ENCODE measurements around the gene MPPED2.

MPPED2 gene

DNA sequence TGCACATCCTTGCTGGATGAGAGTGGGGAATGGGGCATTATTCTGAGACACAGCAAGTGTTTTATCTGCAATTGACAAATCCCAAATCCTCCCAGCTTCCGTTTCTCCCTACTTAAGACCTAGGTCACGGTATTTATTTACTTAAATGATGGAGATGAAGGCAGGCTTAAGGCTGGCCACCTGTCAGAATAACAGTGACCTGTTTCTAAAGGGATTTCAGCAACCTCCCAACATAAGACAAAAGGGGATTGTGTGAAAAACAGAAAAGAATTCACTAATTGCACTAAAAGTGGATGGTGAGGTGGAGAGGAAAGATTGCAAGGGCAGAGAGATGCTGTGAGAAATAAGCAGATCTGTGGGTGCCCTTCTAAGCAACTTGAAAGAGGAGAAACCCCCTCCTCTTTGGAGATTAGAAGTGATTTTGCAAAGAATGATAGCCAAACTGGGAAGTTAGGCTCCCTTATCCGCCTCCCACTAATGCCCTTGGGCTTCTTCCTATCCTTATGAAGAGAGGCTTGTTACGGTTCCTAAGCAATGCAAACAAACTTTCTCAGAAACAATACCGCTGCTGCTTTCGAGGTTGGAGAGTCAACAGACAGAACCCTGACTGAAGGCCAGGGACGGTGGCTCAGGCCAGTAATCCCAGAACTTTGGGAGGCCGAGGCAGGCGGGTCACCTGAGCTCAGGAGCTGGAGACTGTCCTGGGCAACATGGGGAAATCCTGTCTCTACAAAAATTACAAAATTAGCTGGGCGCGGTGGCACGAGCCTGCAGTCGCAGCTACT is 179.0 kb downstream of the MPPED2 start:
- peak; percentile 72 for DNase-seq

GRCh38 chr11:30405385-30405784 is 180.8 kb downstream of the MPPED2 start:
- no peak for DNase-seq

- no peak for DNase-seq
Observed at GRCh38 chr11:30404136-30404535, 182.0 kb downstream of the MPPED2 start.

DNA sequence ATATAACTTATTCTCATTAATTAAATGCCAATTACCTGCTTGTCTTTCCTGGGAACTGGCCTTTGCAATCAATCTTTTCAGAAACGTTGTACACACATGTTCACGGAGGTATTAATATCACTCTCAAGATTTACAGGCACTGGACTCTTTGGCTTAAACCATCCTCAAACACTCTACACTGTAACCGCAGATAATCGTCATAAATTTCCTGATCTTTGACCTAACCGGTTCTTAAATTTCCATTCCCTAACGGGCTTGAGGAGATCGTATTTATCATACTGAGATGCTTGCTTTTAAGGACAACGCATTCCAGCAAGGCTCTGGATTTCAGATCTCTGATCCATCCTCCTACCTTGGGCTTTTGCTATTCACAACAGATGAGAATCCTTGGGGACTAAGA is 190.4 kb downstream of the MPPED2 start:
- DNase-seq, result no peak

- no peak for DNase-seq
Observed at GRCh38 chr11:30393012-30393411, 193.1 kb downstream of the MPPED2 start.

DNA sequence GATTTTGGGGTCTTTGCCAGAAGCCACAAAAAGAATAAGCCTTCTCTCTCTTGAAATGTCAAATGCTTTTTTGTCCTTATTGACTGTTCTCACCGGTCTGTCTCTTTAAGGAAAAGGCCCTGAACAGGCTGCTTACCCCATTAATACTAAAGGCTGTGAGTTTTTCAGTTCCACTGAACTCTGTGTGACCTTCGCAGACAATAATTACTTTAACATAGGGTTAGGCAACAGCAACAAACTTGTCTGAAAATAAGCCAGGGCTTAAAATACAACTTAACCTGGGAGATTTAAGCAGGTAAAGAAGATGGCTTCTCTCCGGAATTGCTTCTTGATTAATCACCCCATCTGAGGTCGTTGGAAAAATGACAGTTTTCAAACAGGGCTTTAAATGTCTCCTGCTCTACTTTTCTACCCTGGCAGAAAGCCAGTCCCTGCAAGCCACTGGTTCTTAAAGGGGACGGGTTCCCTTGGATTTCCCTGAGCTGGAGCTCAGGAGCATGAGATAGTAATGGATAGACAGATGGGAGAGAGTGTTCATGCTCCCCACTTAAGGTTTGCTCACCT is 193.8 kb downstream of the MPPED2 start:
- no peak for DNase-seq

DNA sequence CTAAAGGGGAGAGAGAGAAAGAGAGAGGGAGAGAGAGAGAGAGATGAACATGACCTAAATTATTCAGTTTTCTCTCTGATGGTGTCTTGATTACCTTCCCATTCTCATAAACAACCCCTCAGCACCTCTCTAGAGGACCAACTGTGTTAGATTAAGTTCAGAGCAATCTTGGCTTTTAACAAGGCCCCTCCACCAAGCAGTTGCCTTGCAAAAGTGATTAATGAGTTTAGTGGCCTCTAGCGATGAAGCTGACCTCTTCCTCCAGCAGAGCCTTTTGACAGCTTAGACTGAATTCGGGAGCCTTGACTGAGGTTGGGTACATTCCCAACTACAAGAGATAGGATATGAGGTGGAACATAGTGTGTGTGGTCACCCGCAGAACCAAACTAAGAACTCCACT is 197.2 kb downstream of the MPPED2 start:
- DNase-seq, result no peak

DNA sequence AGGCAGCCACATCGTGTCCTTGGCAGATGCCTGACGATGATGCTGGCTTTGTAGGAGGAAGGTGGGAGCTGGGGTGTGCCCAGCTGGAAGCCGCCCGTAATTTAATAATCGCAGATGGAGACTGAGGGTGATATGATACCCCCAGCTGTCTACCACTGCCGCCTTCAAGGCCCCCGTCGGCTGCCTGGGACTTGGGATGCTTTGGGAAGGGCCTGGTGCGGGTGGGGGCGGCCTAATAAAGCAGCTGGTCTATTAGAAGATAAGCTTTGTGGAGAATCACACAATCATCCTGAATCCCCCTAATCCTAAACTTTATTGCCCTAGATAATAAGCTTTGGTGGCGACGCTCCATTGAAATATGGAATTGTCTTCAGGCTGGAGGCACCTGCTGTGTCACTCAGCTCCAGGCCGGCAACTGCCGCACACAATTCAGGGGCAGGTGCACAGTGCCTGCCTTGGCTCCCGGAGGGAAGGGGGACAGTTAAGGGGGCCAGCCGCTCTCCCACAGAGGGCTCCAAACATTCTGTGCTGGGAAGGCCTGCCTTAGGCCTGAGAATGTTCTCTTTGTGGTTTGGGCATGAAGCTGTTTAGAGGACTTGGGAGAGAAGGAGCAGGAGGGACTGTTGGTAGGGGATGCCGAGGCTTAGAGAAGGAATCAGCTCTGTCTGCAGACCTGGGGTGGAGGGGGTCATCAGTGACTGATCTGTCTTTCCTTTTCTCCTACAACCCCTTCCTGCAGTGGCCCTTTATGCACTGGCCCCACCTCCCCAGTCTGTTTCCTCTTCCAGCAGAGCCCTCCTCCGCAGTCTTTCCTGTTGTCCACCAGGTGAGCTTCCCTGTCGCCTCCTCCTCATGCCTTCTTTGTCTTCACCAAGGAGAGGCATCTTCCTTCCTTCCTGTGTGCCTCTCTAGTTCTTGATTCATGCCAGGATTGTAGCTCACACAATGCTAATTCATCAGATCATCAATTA is 198.0 kb downstream of the MPPED2 start:
- no peak for DNase-seq

DNA sequence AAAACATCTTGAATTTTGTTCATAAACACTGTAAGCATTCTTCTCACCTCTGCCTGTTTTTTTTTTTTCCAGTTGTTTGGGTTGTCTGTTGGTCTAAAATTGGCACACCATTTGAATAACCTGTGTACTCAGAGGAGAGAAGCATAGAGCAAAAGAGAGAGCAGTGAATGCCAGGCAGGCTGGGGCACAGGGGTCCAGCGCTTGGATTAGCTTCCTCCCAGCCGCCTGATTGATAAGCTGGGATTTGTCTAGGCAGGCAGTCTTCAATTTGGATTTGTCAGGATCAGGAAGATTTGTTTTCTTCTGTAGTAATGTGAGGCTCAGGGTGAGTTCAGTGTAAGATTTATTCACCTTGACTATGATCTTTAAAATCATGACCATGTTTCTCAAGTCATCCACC is 204.3 kb downstream of the MPPED2 start:
- DNase-seq, result no peak

- no peak for DNase-seq
Observed at GRCh38 chr11:30380846-30381245, 205.3 kb downstream of the MPPED2 start.

GRCh38 chr11:30377347-30377746 is 208.8 kb downstream of the MPPED2 start:
- no peak for DNase-seq

DNA sequence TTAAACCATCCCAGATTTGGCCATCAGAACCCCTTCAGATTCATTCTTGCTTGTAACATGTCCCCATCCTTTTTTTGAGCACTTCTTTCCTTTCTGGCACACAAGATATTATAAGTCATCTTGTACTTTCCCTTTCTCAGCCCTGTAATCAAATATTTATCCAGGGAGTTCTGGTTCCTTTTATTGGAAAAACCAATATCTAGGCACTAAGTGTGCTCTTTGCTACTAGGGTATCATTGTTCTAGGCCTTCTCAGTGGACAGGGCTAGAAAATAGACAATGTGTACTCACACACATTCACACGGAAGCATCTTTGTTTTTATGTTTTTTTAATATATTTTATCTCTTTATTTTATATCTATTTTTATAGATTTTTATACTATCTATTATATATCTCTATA is 216.0 kb downstream of the MPPED2 start:
- DNase-seq, result no peak

GRCh38 chr11:30368394-30368793 is 217.8 kb downstream of the MPPED2 start:
- no peak for DNase-seq

DNA sequence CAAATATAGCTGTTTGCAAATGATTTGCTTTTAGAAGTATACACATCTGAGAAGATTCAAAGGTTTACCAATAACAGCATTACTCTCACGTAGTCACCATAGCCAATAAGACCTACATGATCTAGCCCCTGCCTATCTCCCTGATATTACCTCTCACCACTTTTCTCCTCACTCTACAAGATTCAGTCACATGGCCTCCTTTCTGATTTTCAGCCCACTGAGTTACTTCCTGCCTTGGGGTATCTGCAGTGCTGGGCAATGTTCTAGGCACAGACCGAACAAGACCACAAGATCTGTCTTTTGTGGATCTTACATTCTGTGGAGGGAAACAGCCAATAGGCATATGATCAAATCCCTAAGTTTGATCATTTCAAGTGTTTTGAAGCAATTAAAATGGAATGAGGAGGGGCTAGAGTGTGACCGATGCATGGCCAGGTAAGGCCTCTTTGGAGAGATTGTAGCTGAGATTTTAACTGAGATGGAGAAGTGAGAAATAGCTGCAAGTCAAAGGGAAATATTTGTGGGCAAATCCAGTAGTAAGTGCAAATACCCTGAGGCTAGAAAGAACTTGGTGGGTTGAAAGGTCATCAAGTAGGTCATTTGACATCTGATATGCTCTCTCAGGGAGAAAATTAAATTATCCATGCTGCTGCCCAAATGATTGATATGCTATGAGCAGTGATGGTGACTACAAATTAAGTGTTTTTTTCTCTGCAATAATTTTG is 220.2 kb downstream of the MPPED2 start:
- DNase-seq, result no peak

DNA sequence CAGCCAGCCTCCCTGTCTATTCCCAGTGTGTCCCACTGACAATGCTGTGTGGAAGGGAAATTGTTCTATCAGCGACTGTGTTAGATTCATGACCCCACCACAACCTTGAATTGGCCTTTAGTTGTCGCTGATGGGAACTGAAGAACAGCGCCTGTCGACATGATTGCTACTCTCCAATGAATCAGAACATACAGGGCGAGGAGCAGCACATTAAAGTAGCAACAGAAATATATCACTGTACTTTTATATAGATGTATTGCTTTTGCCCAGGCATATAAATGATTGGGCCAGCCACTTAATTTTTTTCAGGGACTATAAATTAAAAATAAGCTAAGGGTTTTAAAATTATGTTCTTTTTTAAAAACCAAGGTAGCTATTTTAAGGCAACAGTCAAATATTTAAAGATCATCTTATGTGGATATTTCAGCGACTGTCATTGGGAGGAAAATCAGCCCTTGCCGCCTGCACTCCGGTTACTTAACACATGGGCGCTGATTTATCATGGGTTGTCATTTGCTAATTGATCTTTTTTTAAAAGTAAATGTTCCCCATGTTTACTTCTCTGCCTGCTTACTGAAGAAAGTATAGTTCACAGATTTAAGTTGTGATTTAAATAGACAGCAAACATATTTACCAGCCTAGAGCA is 221.2 kb downstream of the MPPED2 start:
- no peak for DNase-seq

DNA sequence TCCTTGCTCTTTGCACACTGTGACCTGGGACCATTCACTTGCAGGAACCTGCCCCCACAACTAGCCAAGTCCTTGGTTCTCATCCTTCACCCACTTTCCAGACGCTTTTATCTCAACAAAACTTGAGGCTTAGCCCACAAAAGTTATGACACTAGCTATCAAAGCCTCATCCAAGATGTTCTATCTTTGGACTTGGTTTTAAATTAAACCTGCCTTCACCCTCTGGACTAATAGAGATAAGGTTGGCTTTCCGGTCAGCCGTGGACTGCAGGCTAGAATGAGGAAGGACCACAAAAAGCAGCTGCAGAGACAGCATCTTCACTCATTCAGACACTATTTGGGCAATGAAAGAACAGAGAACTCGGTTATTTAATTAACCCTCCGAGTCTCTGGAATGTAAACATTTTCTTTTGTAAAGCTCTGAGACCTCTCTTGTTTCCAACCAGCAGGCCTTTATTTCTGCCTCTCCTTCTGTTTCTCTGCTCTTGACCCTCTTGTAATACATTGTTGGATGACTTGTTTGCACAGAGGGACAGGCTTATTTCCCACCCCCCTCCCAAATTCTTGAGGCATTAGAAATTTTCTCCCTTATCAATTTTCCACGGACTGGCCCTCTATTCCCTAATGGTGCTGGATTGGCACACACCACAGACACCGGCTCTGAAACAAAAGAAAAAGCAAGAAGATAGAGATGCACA is 221.9 kb downstream of the MPPED2 start:
- DNase-seq, result no peak

DNA sequence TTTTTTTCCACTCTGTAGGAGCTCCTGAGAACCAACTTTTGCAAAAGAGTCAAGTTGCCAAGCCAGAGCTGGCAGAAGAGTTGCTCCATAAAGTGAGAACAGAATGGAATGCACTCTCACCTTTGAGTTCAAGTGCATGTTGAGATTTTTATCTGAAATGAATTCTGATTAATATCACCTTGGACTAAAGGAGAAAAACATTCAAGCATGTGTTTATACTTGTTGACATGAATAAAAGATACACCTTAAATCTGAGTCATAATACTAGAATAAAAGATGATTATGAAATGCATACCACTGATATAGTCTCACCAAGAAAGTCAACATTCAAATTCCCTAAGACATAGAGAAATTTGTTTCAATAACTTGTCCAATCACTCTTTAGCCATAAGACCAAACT is 225.4 kb downstream of the MPPED2 start:
- DNase-seq, result no peak
